HepG2 (cell line): ENCODE data around the gene ADARB1.

ENCODE experiments used
- EZH2 ChIP-seq: conservative IDR thresholded peaks from 2 replicates; pipeline ENCODE4 v1.6.1; 2012; ENCODE audit warnings: mild to moderate bottlenecking, low read depth, low read length, moderate library complexity
- IRX3 ChIP-seq: sonication (generic); formaldehyde crosslinking; IDR thresholded peaks from 2 replicates; pipeline ENCODE4 v1.8.1; 2023; ENCODE audit warnings: mild to moderate bottlenecking, low read depth, missing genetic modification reagents, borderline replicate concordance
- PITX1 ChIP-seq: sonication (generic); formaldehyde crosslinking; IDR thresholded peaks from 2 replicates; pipeline ENCODE4 v1.5.1; 2020; ENCODE audit warnings: mild to moderate bottlenecking, missing genetic modification reagents
- POLR2AphosphoS2 ChIP-seq: IDR thresholded peaks from 2 replicates; pipeline ENCODE4 v1.6.1; 2011; ENCODE audit warnings: low read depth, low read length, improper control_type of control experiment
- POLR2AphosphoS5 ChIP-seq: IDR thresholded peaks from 2 replicates; pipeline ENCODE4 v1.6.1; 2012; ENCODE audit warnings: low read depth, low read length
- RFXANK ChIP-seq: IDR thresholded peaks from 2 replicates; pipeline ENCODE4 v1.6.1; 2016
- SALL1 ChIP-seq: sonication (generic); formaldehyde crosslinking; IDR thresholded peaks from 2 replicates; pipeline ENCODE4 v1.8.0; 2022; ENCODE audit warnings: mild to moderate bottlenecking, missing genetic modification reagents
- SRSF1 ChIP-seq: fragments of 200-400 bp; formaldehyde crosslinking; optimal IDR thresholded peaks from 2 replicates; pipeline ENCODE3; 2017; ENCODE audit warnings: mild to moderate bottlenecking, low read depth, low read length, moderate library complexity
- ZKSCAN1 ChIP-seq: fragments of 150-350 bp; IDR thresholded peaks from 2 replicates; pipeline ENCODE4 v1.6.1; 2014; ENCODE audit warnings: low read length
- ZNF737 ChIP-seq: sonication (generic); formaldehyde crosslinking; IDR thresholded peaks from 2 replicates; pipeline ENCODE4 v1.5.0; 2020; ENCODE audit warnings: missing genetic modification reagents, mild to moderate bottlenecking, borderline replicate concordance
- TF ChIP-seq, protein P1 (sequence below): sonication (generic); formaldehyde crosslinking; conservative IDR thresholded peaks from 2 replicates; pipeline ENCODE4 v1.4.0; 2020; ENCODE audit warnings: mild to moderate bottlenecking, missing genetic modification reagents, moderate library complexity
- TF ChIP-seq, protein P2 (sequence below), 2 experiments: sonication (generic) in 1 of 2; formaldehyde crosslinking in 1 of 2; IDR thresholded peaks; 2 replicates each; pipeline versions ENCODE4 v1.5.1 to v1.6.1; 2011 to 2020; ENCODE audit warnings: borderline replicate concordance in 1 of 2, low read depth in 1 of 2, low read length in 1 of 2, mild to moderate bottlenecking in 1 of 2, missing genetic modification reagents in 1 of 2, moderate library complexity in 1 of 2
- TF ChIP-seq, protein P3 (sequence below): sonication (generic); formaldehyde crosslinking; IDR thresholded peaks from 2 replicates; pipeline ENCODE4 v1.8.0; 2022; ENCODE audit warnings: missing genetic modification reagents, mild to moderate bottlenecking, moderate library complexity, borderline replicate concordance
- TF ChIP-seq, protein P4 (sequence below): fragments of 450-650 bp; IDR thresholded peaks from 2 replicates; pipeline ENCODE4 v1.6.1; 2017; ENCODE audit warnings: mild to moderate bottlenecking

DNA sequence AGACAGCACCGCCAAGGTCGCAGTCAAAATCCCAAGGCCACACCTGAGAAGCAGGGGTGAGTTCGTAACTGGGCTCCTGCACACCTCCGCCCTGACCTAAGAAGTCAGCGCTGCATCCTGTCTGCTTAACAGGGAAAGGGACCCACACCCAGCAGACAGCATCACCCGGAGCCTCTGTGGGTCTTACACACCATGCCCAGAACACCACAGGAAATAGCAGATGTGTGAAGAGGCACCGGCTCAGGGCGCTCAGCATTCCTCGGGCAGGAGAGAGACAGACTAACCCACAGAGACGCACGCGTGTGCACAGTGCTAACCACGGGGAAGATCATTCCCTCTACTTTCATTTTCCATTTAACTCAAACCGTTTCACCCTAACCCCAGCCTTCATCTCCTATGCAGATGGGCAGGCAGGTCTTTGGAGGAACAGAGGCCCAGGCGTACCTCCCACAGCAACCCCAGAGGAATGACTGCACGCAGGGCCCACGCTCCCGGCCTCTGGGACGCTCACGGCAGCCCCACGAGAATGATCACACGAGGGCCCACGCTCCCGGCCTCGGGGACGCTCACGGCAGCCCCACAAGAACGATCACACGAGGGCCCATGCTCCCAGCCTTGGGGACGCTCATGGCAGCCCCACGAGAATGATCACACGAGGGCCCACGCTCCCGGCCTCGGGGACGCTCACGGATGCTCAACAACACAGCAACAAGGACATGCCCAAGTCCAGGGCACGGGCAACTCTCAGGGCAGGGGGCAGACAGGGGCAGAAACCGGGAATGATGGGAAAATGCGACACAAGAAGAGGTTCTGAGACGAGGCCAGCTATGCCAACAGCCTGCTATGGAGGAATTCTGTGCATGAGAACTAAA is 192.4 kb downstream of the ADARB1 start:
- TF ChIP-seq, protein P1, sequence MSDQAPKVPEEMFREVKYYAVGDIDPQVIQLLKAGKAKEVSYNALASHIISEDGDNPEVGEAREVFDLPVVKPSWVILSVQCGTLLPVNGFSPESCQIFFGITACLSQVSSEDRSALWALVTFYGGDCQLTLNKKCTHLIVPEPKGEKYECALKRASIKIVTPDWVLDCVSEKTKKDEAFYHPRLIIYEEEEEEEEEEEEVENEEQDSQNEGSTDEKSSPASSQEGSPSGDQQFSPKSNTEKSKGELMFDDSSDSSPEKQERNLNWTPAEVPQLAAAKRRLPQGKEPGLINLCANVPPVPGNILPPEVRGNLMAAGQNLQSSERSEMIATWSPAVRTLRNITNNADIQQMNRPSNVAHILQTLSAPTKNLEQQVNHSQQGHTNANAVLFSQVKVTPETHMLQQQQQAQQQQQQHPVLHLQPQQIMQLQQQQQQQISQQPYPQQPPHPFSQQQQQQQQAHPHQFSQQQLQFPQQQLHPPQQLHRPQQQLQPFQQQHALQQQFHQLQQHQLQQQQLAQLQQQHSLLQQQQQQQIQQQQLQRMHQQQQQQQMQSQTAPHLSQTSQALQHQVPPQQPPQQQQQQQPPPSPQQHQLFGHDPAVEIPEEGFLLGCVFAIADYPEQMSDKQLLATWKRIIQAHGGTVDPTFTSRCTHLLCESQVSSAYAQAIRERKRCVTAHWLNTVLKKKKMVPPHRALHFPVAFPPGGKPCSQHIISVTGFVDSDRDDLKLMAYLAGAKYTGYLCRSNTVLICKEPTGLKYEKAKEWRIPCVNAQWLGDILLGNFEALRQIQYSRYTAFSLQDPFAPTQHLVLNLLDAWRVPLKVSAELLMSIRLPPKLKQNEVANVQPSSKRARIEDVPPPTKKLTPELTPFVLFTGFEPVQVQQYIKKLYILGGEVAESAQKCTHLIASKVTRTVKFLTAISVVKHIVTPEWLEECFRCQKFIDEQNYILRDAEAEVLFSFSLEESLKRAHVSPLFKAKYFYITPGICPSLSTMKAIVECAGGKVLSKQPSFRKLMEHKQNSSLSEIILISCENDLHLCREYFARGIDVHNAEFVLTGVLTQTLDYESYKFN (CRISPR knock-in tag), result no peak
- TF ChIP-seq PITX1 (CRISPR knock-in tag) (no peak), POLR2AphosphoS2 (no peak), ZKSCAN1 (no peak), SALL1 (CRISPR knock-in tag) (no peak), SRSF1 (no peak), ZNF737 (CRISPR knock-in tag) (no peak), POLR2AphosphoS5 (no peak), EZH2 (no peak), IRX3 (no peak), RFXANK (no peak)
- TF ChIP-seq, protein P2, sequence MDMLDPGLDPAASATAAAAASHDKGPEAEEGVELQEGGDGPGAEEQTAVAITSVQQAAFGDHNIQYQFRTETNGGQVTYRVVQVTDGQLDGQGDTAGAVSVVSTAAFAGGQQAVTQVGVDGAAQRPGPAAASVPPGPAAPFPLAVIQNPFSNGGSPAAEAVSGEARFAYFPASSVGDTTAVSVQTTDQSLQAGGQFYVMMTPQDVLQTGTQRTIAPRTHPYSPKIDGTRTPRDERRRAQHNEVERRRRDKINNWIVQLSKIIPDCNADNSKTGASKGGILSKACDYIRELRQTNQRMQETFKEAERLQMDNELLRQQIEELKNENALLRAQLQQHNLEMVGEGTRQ (IDR thresholded peaks at IDR 0.05; ENCODE audit: low read depth, low read length), result no peak
- TF ChIP-seq, protein P2 (CRISPR knock-in tag; IDR thresholded peaks at IDR 0.05; ENCODE audit: borderline replicate concordance), result no peak
- TF ChIP-seq, protein P3, sequence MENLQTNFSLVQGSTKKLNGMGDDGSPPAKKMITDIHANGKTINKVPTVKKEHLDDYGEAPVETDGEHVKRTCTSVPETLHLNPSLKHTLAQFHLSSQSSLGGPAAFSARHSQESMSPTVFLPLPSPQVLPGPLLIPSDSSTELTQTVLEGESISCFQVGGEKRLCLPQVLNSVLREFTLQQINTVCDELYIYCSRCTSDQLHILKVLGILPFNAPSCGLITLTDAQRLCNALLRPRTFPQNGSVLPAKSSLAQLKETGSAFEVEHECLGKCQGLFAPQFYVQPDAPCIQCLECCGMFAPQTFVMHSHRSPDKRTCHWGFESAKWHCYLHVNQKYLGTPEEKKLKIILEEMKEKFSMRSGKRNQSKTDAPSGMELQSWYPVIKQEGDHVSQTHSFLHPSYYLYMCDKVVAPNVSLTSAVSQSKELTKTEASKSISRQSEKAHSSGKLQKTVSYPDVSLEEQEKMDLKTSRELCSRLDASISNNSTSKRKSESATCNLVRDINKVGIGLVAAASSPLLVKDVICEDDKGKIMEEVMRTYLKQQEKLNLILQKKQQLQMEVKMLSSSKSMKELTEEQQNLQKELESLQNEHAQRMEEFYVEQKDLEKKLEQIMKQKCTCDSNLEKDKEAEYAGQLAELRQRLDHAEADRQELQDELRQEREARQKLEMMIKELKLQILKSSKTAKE, result no peak
- TF ChIP-seq, protein P4, sequence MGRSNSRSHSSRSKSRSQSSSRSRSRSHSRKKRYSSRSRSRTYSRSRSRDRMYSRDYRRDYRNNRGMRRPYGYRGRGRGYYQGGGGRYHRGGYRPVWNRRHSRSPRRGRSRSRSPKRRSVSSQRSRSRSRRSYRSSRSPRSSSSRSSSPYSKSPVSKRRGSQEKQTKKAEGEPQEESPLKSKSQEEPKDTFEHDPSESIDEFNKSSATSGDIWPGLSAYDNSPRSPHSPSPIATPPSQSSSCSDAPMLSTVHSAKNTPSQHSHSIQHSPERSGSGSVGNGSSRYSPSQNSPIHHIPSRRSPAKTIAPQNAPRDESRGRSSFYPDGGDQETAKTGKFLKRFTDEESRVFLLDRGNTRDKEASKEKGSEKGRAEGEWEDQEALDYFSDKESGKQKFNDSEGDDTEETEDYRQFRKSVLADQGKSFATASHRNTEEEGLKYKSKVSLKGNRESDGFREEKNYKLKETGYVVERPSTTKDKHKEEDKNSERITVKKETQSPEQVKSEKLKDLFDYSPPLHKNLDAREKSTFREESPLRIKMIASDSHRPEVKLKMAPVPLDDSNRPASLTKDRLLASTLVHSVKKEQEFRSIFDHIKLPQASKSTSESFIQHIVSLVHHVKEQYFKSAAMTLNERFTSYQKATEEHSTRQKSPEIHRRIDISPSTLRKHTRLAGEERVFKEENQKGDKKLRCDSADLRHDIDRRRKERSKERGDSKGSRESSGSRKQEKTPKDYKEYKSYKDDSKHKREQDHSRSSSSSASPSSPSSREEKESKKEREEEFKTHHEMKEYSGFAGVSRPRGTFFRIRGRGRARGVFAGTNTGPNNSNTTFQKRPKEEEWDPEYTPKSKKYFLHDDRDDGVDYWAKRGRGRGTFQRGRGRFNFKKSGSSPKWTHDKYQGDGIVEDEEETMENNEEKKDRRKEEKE, result no peak
